PC-9 (cell line): ENCODE measurements around the gene NXN. TPM values are rescaled to one million over a fixed set of nuclear protein-coding genes. Genes with fewer than 3 reads are reported as not detected.

Source experiments
- Bru-seq: library from RNA; stranded (reverse); fragments of 400-500 nt; gene quantifications from one replicate; lab custom pipeline; 2021; lab: Mats Ljungman, UMichigan
- BruChase-seq, 2 experiments: library from RNA; stranded (reverse); fragments of 400-500 nt; gene quantifications; one replicate each; lab custom pipeline; 2021; lab: Mats Ljungman, UMichigan
- BruUV-seq: library from RNA; stranded (reverse); fragments of 400-500 nt; replicated peaks from 2 replicates; lab custom pipeline; 2021; lab: Mats Ljungman, UMichigan
- CTCF ChIA-PET: fragments of 300-600 bp; sonication (Branson Sonifier 250); formaldehyde crosslinking; loops from one replicate; lab custom pipeline; 2022; ENCODE audit warnings: antibody characterized with exemption; lab: Charles Lee
- POLR2A ChIA-PET: fragments of 300-600 bp; sonication (Branson Sonifier 250); formaldehyde crosslinking; loops from one replicate; lab custom pipeline; 2022; ENCODE audit warnings: antibody characterized with exemption; ENCODE audit not compliant: unreplicated experiment; lab: Charles Lee
- DNase-seq, 2 experiments: peaks; one replicate each; pipeline versions ENCODE4 v3.0.0 to v3.0.0-alpha.2; 2015 to 2022; ENCODE audit warnings: mixed read lengths in 1 of 2
- H2AFZ ChIP-seq: fragments of 200-600 bp; sonication (generic); 2 replicates; pipeline ENCODE4 v1.8.1; 2017; ENCODE audit warnings: antibody characterized with exemption
- H3F3A ChIP-seq: fragments of 200-600 bp; sonication (generic); 2 replicates; pipeline ENCODE4 v1.8.1; 2017; ENCODE audit warnings: antibody characterized with exemption, mild to moderate bottlenecking, low read depth; ENCODE audit not compliant: insufficient read depth
- H3K27ac ChIP-seq: fragments of 200-600 bp; sonication (generic); 2 replicates; pipeline ENCODE4 v1.6.1; 2016; ENCODE audit warnings: mixed run types
- H3K27me3 ChIP-seq: fragments of 200-600 bp; sonication (generic); 2 replicates; pipeline ENCODE4 v1.6.1; 2016; ENCODE audit warnings: low read depth, mixed run types; ENCODE audit not compliant: insufficient read depth
- H3K36me3 ChIP-seq: fragments of 200-600 bp; sonication (generic); 2 replicates; pipeline ENCODE4 v1.6.1; 2016; ENCODE audit warnings: low read depth, mixed run types
- H3K4me1 ChIP-seq: fragments of 200-600 bp; sonication (generic); replicated peaks from 2 replicates; pipeline ENCODE4 v1.6.1; 2016; ENCODE audit warnings: mixed run types; ENCODE audit not compliant: insufficient read depth
- H3K4me2 ChIP-seq: fragments of 200-600 bp; sonication (generic); 2 replicates; pipeline ENCODE4 v1.6.1; 2017; ENCODE audit warnings: mixed run types
- H3K4me3 ChIP-seq: fragments of 200-600 bp; sonication (generic); 2 replicates; pipeline ENCODE4 v1.6.1; 2016; ENCODE audit warnings: mixed run types
- H3K79me2 ChIP-seq: fragments of 200-600 bp; sonication (generic); 2 replicates; pipeline ENCODE4 v1.6.1; 2017; ENCODE audit warnings: low read depth, mixed run types
- H3K9me2 ChIP-seq: fragments of 200-600 bp; sonication (generic); 2 replicates; pipeline ENCODE4 v1.8.1; 2017; ENCODE audit warnings: mild to moderate bottlenecking; ENCODE audit not compliant: insufficient read depth
- H3K9me3 ChIP-seq: fragments of 200-600 bp; sonication (generic); 2 replicates; pipeline ENCODE4 v1.8.1; 2016; ENCODE audit warnings: low read depth; ENCODE audit not compliant: insufficient read depth
- H4K20me1 ChIP-seq: fragments of 200-600 bp; sonication (generic); 2 replicates; pipeline ENCODE4 v1.8.1; 2017; ENCODE audit not compliant: insufficient read depth
- EZH2 ChIP-seq: fragments of 200-600 bp; sonication (generic); IDR thresholded peaks from 2 replicates; pipeline ENCODE4 v1.8.0; 2017; ENCODE audit warnings: antibody characterized with exemption, low read depth
- intact Hi-C: fragments of 100-400 bp; cut with micrococcal nuclease; formaldehyde crosslinking; loops from one replicate; pipeline ENCODE4 v1.10.0; 2022; ENCODE audit not compliant: unreplicated experiment
- long read RNA-seq: library from polyadenylated mRNA; stranded (forward); transcript quantifications from one replicate; pipeline ENCODE4 v2.0.0, GENCODE V29; 2022
- total RNA-seq: library from RNA; stranded (reverse); gene quantifications from 2 replicates; pipeline ENCODE4 v1.2.3, GENCODE V29; 2021
- TF ChIP-seq, protein P1 (sequence below): fragments of 200-600 bp; sonication (generic); conservative IDR thresholded peaks from 2 replicates; pipeline ENCODE4 v1.6.1; 2017; ENCODE audit warnings: mixed run types, antibody characterized with exemption, mild to moderate bottlenecking, moderate library complexity

The NXN gene
- total RNA-seq (59.8 and 60.1 TPM in 2 replicates), Bru-seq, nascent RNA (percentile 67 among the genes with signal in this experiment), BruChase-seq, experiment 1, labeled RNA remaining after a 2-hour chase (percentile 79 among the genes with signal in this experiment), BruChase-seq, experiment 2, labeled RNA remaining after a 6-hour chase (percentile 69 among the genes with signal in this experiment)
- long read RNA-seq, transcript NXN-201 (8 exons, 3,036 nt): major isoform, 19 of 32 reads
- long read RNA-seq, partial matches to known transcripts: 1 of 32 reads
- long read RNA-seq, other reads (novel, unspliced or antisense): 11 of 32 reads

DNA sequence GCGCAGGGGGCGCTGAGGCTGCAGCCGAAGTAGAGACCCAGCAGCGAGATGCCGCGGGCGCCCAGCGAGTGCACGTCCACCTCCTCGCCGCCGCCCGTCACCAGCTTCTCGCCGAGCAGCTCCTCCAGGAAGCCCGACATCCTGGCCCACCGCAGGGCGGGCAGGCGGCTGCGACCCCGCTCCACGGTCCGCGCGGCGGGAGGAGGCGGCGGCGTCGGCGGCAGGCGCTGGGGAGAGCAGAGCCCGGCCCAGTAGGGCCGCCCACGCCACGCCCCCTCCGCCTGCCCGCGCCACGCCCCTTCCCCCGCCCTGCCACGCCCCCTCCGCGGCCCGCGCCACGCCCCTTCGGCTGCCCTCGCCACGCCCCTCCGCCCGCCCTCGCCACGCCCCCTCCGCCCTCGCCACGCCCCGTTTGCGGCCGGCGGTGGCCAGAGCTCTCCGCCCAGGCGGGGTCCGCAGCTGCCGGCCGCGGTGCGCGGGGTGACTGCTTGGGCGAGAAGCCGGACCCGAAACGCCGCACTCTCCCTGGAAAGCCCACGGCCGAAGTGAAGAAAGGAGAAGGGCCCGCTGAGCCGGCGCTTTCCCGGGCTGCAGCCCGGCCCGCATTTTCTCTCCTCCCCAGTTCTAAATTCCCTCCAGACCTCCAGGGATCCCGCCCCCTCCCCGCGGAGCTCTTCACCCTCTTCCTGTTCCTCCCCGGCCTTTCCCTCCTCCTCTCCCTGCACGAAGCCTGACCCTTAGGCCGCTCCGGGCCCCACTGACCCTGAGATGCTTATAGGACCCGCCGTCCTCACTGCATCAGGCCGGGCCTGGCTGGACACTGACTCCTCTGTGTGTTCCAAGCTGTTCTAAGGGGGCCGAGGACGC lies at the start of gene NXN:
Gene NXN (minus strand): TSS at position 238 of the 867 bp plus-strand sequence.
- Histone ChIP-seq H3K4me3 (peak within 1 kb of the TSS; percentile 92), H3K79me2 (peaks cover 41% of the 10 kb centered on the region), H3K9me2 (no peaks in the 10 kb centered on the region), H3K27ac (no peak within 1 kb of the TSS), H3K36me3 (no peaks in the 10 kb centered on the region), H3F3A (peaks cover 21% of the 10 kb centered on the region), H4K20me1 (no peaks in the 10 kb centered on the region; the same call in none of the 2 replicates), H3K9me3 (no peaks in the 10 kb centered on the region), H3K27me3 (no peaks in the 10 kb centered on the region), H2AFZ (peak within 1 kb of the TSS; percentile 79), H3K4me1 (peaks cover 41% of the 10 kb centered on the region), H3K4me2 (peak within 1 kb of the TSS; percentile 97)
- intact Hi-C loops: loop anchor here (2.0 to 5.0 kb wide), 3 partner anchors 185 to 267 kb away; partner anchors contain the start of genes GLOD4, MRM3 and VPS53
- TF ChIP-seq, protein P1, sequence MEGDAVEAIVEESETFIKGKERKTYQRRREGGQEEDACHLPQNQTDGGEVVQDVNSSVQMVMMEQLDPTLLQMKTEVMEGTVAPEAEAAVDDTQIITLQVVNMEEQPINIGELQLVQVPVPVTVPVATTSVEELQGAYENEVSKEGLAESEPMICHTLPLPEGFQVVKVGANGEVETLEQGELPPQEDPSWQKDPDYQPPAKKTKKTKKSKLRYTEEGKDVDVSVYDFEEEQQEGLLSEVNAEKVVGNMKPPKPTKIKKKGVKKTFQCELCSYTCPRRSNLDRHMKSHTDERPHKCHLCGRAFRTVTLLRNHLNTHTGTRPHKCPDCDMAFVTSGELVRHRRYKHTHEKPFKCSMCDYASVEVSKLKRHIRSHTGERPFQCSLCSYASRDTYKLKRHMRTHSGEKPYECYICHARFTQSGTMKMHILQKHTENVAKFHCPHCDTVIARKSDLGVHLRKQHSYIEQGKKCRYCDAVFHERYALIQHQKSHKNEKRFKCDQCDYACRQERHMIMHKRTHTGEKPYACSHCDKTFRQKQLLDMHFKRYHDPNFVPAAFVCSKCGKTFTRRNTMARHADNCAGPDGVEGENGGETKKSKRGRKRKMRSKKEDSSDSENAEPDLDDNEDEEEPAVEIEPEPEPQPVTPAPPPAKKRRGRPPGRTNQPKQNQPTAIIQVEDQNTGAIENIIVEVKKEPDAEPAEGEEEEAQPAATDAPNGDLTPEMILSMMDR: no peak
- TF ChIP-seq EZH2: no peak
- POLR2A ChIA-PET: interaction anchor here (0.7 to 0.9 kb wide), 6 partner anchors 46 to 662 kb away, joined by 6 to 32 read pairs (median 18); no protein-coding TSS in a partner anchor
- CTCF ChIA-PET: interaction anchor here (0.5 to 2.0 kb wide), 12 partner anchors 19 to 568 kb away, joined by 3 to 15 read pairs (median 6); partner anchors contain the start of genes GLOD4 and MRM3
- peak; percentile 37 to 91 for DNase-seq
- BruUV-seq: no TSS peak

DNA sequence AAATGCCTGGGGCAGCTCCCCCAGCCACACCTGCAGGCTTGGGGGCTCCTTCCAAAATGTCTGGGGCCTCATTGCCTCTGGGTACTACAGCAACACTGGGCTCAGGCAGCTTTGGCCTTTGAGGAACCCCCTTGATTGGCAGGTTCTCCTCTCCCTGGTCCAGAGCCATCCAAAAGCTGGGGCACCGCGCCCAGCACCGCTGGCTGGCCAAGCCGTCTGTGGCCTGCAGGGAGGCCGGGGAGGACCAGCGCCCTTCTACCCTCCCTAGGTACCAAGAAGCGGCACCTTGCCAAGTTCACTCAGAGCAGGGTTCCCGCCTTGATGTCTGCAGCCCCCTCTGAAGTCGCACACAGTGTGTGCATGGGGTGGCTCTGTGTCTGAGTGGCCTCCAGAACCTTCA lies 47.5 kb upstream of the NXN start:
- CTCF ChIA-PET: no interaction called here
- no TSS peak for BruUV-seq

DNA sequence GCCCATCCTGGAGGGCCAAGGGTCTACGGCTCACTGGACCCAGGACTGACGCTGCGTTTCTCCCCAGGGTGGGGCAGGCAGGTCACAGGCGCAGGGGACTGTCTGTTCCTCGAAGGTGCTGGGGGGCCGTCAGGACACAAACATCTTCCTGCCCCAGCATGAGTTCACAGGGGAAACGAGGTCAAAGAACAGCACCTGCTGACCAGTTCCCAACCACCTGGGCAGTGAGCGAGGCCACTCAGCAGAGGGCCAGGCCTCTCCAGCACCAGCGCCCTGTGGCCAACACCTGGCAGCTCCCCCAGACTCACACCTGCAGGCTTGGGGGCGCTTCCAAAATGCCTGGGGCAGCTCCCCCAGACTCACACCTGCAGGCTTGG lies 47.0 kb upstream of the NXN start:
- no peak overlapping the region for H3K27ac ChIP-seq
- H3F3A ChIP-seq: no peaks in the 10 kb centered on the region
- H3K4me3 ChIP-seq: no peak overlapping the region
- no peaks in the 10 kb centered on the region for H3K79me2 ChIP-seq
- BruUV-seq: no TSS peak
- no peak overlapping the region for H2AFZ ChIP-seq
- H3K9me2 ChIP-seq: no peaks in the 10 kb centered on the region
- H3K36me3 ChIP-seq: no peaks in the 10 kb centered on the region
- no peaks in the 10 kb centered on the region for H3K27me3 ChIP-seq
- H3K9me3 ChIP-seq: no peaks in the 10 kb centered on the region
- H4K20me1 ChIP-seq: 0 out of 2 replicates have a peak, but pooled peaks cover 6% of the 10 kb centered on the region
- TF ChIP-seq EZH2: no peak
- TF ChIP-seq, protein P1: no peak
- intact Hi-C loops: no loop called here
- ChIA-PET POLR2A (no interaction called here), CTCF (no interaction called here)
- no peak for DNase-seq
- no peak overlapping the region for H3K4me2 ChIP-seq
- no peaks in the 10 kb centered on the region for H3K4me1 ChIP-seq

More for the DNA sequence above, 47.5 kb upstream of the NXN start:
- no peak overlapping the region for H3K27ac ChIP-seq
- no peaks in the 10 kb centered on the region for H3K27me3 ChIP-seq
- H3K9me2 ChIP-seq: no peaks in the 10 kb centered on the region
- no peak overlapping the region for H3K4me2 ChIP-seq
- no peak overlapping the region for H2AFZ ChIP-seq
- intact Hi-C loops: no loop called here
- no peaks in the 10 kb centered on the region for H3K9me3 ChIP-seq
- no peaks in the 10 kb centered on the region for H3K4me1 ChIP-seq
- DNase-seq: no peak
- H3K4me3 ChIP-seq: no peak overlapping the region
- H3F3A ChIP-seq: no peaks in the 10 kb centered on the region
- POLR2A ChIA-PET: no interaction called here
- TF ChIP-seq EZH2: no peak
- TF ChIP-seq, protein P1: no peak
- H4K20me1 ChIP-seq: 0 out of 2 replicates have a peak, but pooled peaks cover 6% of the 10 kb centered on the region
- no peaks in the 10 kb centered on the region for H3K79me2 ChIP-seq
- H3K36me3 ChIP-seq: no peaks in the 10 kb centered on the region
